Activated CD4-positive, alpha-beta memory T cell treated with anti-CD3 and anti-CD28 coated beads for 36 hours (primary cell): ENCODE results near the gene CHRDL2. TPM values are rescaled to one million over a fixed set of nuclear protein-coding genes. Genes with fewer than 3 reads are reported as not detected.
A peak's percentile ranks its signal among the peaks of the same experiment; 100 is the strongest.

Source experiments
- CTCF ChIA-PET: fragments of 350-600 bp; sonication (Branson Sonifier 250); formaldehyde crosslinking; loops from one replicate; lab custom pipeline; 2021; ENCODE audit warnings: antibody characterized with exemption, inconsistent platforms; lab: Charles Lee
- POLR2A ChIA-PET: fragments of 350-600 bp; sonication (Branson Sonifier 250); formaldehyde crosslinking; loops from one replicate; lab custom pipeline; 2021; ENCODE audit warnings: antibody characterized with exemption; lab: Charles Lee
- DNase-seq: peaks from one replicate; pipeline ENCODE4 v3.0.0-alpha.2; 2020
- H3K27ac Mint-ChIP-seq: one replicate; pipeline ENCODE4 v1.8.0; 2021; ENCODE audit warnings: mixed read lengths
- H3K27me3 Mint-ChIP-seq: one replicate; pipeline ENCODE4 v1.8.0; 2021; ENCODE audit warnings: mixed read lengths
- H3K36me3 Mint-ChIP-seq: one replicate; pipeline ENCODE4 v1.8.0; 2021; ENCODE audit warnings: mixed read lengths
- H3K4me1 Mint-ChIP-seq: one replicate; pipeline ENCODE4 v1.8.0; 2021; ENCODE audit warnings: low read depth, mixed read lengths
- H3K4me3 Mint-ChIP-seq: one replicate; pipeline ENCODE4 v1.8.0; 2021; ENCODE audit warnings: mild to moderate bottlenecking, mixed read lengths
- H3K9me3 Mint-ChIP-seq: one replicate; pipeline ENCODE4 v1.8.0; 2021; ENCODE audit warnings: mixed read lengths
- intact Hi-C: fragments of 100-400 bp; cut with micrococcal nuclease; formaldehyde crosslinking; loops from one replicate; pipeline ENCODE4 v1.15.1; 2023
- total RNA-seq, 2 experiments: library from RNA; stranded (reverse); gene quantifications; one replicate each; pipeline ENCODE4 v1.2.3, GENCODE V29; 2021

The CHRDL2 gene
- total RNA-seq, 2 experiments from 2014 or later, result not detected

DNA sequence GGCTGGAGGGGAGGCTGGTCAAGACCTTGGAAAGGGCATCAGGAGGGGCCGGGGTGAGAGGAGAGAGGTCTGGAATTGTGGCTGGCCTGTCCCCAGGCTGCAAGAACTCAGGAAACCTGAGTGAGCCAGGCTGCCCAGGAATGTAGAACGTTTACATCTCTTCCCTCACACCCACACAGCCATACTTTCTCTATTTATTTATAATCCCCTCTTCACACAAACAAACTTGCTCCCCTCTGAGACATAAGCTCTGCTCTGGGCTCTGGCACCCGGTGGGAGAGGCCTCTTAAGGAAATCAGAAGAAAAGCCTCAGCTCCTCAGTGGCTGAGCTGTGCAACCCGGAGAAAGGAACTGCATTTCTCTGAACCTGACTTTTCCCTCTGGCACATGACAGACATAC is 5.5 kb downstream of the CHRDL2 start:
- H3K27me3 Mint-ChIP-seq, result peaks cover 18% of the 10 kb centered on the region

DNA sequence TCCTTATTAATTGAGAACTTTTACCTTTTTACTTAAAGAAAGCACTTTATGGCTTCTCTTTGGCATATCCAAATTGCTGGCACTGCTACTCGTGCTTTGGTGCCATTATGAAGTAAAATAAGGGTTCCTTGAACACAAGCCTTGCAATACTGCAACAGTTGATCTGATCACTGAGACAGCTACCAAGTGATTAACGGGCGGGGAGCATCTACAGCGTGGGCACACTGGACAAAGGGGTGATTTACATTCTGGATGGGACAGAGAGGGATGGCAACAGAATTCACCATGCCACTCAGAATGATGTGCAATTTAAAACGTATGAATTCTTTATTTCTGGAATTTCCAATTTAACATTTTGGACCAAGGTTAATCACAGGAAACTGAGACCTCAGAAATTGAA is 7.7 kb downstream of the CHRDL2 start:
- Mint-ChIP-seq H3K4me3 (no peak overlapping the region), H3K9me3 (no peaks in the 10 kb centered on the region), H3K27ac (no peak overlapping the region), H3K36me3 (no peaks in the 10 kb centered on the region), H3K4me1 (no peaks in the 10 kb centered on the region), H3K27me3 (peaks cover 6% of the 10 kb centered on the region)
- CTCF ChIA-PET, result interaction anchor here (0.6 to 8.3 kb wide), 3 partner anchors 16 to 1651 kb away, joined by 3 to 137 read pairs (median 26); no protein-coding TSS in a partner anchor
- POLR2A ChIA-PET, result no interaction called here
- intact Hi-C loops, result no loop called here
- DNase-seq, result no peak

More for the DNA sequence above, 5.5 kb downstream of the CHRDL2 start:
- ChIA-PET POLR2A (no interaction called here), CTCF (interaction anchor here (0.8 to 8.3 kb wide), 22 partner anchors 8 to 523 kb away, joined by 3 to 137 read pairs (median 4); partner anchors contain the start of genes LIPT2 and RNF169)
- Mint-ChIP-seq H3K4me3 (no peak overlapping the region), H3K36me3 (no peaks in the 10 kb centered on the region), H3K4me1 (peaks cover 2% of the 10 kb centered on the region), H3K27ac (no peak overlapping the region), H3K9me3 (no peaks in the 10 kb centered on the region)
- DNase-seq, result no peak
- intact Hi-C loops, result loop anchor here (1.0 kb wide), 1 partner anchor 23 kb away; no protein-coding TSS in a partner anchor

DNA sequence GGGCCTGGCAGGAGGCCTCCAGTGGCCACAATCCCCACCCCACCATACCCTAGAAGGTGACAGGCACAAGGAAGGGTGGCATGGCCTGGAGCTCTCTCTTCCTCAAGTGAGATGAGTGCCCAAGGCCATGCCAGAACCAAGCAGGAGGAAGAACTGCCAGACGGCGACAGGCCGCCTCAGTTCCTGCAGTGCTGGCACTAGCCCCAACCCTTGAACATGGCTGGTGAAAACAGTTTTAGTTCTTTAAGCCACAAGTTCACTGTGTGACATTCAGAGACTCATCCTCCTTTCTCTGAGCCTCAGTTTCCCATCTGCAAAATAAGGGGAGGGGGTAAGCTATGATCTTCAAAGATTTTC is 9.8 kb downstream of the CHRDL2 start:
- ChIA-PET CTCF (interaction anchor here (0.9 kb wide), 1 partner anchor 20 kb away, joined by 3 read pairs; no protein-coding TSS in a partner anchor), POLR2A (no interaction called here)
- Mint-ChIP-seq H3K9me3 (no peaks in the 10 kb centered on the region), H3K27ac (no peak overlapping the region), H3K4me3 (no peak overlapping the region), H3K4me1 (no peaks in the 10 kb centered on the region), H3K27me3 (peaks cover 6% of the 10 kb centered on the region), H3K36me3 (no peaks in the 10 kb centered on the region)
- intact Hi-C loops, result no loop called here
- DNase-seq, result no peak

DNA sequence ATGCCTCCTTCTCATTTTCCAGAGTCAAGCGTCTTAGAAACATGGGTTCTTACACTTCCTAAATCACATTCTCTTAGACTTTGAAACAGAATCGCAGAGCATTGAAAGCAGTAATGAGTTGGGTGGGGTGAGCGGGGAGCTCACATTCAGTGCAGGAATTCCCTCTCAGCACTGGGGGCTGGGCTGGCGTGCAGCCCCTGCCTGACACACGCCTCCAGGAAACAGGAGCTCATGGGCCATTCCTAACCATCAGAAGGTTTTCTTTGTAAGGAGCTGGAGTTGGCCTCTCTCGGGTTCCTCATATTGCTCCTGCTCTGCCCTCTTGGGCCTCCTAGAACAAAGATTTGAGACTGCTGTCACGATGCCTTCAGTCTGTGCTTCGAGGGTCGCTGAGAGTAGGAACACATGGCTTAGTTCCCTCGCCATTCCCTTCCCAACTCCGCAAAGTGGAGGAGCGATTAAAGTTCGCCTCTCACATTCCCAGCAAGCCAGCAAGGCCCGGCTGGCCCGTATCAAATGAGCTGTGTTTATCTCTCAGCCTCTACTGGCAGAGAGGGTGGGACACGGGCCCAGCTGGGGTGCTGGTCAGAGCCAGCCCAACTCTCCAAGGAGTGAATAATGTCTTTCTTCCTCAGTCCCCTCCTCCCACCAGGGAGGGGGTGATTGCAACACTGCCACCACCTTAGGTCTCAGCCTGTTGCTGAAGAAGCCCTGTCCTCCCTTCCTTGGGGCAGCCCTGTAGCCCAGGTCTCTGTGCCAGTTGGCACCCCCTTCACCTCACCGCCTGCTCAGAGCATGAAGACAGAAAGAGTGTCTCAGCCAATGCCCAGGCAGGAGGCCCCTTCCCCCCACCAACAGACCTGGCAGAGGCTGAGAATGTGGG is 10.4 kb downstream of the CHRDL2 start:
- no peak overlapping the region for H3K4me3 Mint-ChIP-seq
- H3K27ac Mint-ChIP-seq, result no peak overlapping the region
- CTCF ChIA-PET, result interaction anchor here (0.9 kb wide), 2 partner anchors 18 to 20 kb away, joined by 3 read pairs; no protein-coding TSS in a partner anchor

DNA sequence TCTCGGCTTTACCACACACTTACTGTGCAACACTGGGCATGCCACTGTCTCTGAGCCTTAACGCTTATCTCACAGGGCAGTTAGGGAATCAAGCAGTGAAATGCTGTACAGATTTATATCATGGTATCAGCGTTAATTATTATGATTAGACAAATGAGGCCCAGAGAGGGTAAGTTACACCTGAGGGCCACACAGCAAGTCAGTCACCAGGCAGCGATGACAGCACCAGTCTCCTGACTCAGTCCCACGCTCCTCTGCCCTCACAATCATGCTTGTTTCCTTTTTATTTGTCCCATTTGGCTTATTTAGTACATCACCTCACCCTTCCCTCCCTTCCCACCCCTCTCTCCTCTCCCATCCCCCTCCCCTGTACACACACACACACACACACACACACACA is 12.2 kb downstream of the CHRDL2 start:
- H3K27ac Mint-ChIP-seq, result no peak overlapping the region
- no peaks in the 10 kb centered on the region for H3K27me3 Mint-ChIP-seq
- POLR2A ChIA-PET, result no interaction called here
- H3K4me3 Mint-ChIP-seq, result no peak overlapping the region
- no peaks in the 10 kb centered on the region for H3K9me3 Mint-ChIP-seq
- intact Hi-C loops, result no loop called here
- peaks cover 7% of the 10 kb centered on the region for H3K4me1 Mint-ChIP-seq
- H3K36me3 Mint-ChIP-seq, result no peaks in the 10 kb centered on the region
- no peak for DNase-seq
- CTCF ChIA-PET, result interaction anchor here (1.0 kb wide), 1 partner anchor 10 kb away, joined by 3 read pairs; no protein-coding TSS in a partner anchor

More for the DNA sequence above, 10.4 kb downstream of the CHRDL2 start:
- no peaks in the 10 kb centered on the region for H3K4me1 Mint-ChIP-seq
- H3K27me3 Mint-ChIP-seq, result peaks cover 6% of the 10 kb centered on the region
- no peak for DNase-seq
- POLR2A ChIA-PET, result no interaction called here
- H3K9me3 Mint-ChIP-seq, result no peaks in the 10 kb centered on the region
- H3K36me3 Mint-ChIP-seq, result no peaks in the 10 kb centered on the region
- intact Hi-C loops, result no loop called here

DNA sequence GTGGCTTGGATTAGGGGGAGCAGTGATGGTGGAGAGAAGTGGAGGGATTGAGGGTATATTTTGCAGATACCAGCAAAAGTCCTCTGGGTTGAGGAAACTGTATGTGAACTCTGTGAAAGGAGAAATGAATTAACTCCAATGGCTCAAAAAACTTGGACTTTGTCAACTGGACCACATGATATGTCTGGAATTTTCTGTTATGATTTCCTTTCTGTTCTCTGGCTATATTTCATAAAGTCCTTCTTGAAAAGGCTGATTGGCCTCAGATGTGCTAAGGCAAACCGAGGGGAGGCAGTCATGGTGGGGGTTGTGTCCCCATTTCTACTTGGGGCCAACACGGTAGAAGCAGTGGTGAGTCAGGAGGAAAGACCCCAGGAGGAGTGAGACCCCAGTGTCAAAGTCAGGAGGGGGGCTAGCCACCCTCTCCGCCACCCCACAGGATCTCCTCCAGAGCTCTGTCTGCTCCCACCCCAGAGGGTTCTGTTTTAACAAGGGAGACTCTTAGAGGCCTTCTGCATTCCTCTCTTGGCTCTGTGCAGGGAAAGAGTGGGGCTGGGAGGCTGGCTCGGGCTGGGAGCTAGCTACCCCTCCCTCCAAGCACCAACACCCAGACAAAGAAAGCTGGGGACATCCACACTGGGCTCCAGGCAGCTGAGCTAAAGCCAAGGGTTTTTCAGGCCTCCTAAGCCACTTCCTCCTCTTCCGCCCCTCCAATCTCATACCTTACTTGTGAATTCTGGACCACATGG is 13.8 kb downstream of the CHRDL2 start:
- no peaks in the 10 kb centered on the region for H3K9me3 Mint-ChIP-seq
- no peak overlapping the region for H3K4me3 Mint-ChIP-seq
- POLR2A ChIA-PET, result no interaction called here
- H3K36me3 Mint-ChIP-seq, result no peaks in the 10 kb centered on the region
- DNase-seq, result no peak
- CTCF ChIA-PET, result interaction anchor here (1.1 to 1.8 kb wide), 2 partner anchors 9 to 15 kb away, joined by 3 to 6 read pairs; no protein-coding TSS in a partner anchor
- no peak overlapping the region for H3K27ac Mint-ChIP-seq
- H3K27me3 Mint-ChIP-seq, result no peaks in the 10 kb centered on the region
- intact Hi-C loops, result no loop called here
- peaks cover 7% of the 10 kb centered on the region for H3K4me1 Mint-ChIP-seq

DNA sequence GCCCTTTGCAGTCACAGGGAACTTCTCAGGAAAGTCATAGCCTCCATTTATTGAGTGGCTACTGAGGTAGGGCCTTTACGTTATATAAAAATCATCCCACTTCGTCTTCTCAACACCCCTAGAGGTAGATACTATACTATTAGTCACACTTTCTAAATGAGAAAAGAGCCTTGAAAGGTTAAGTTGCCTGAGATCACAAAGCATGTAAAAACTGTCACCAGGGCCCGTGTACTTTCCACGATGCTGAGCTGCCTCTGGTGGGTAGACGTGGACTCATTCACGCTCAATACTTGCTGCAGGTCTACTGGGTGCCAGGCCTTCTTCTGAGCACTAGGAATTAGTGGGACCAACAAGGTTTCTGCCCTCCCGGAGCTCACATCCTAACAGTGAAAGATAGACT is 16.3 kb downstream of the CHRDL2 start:
- Mint-ChIP-seq H3K36me3 (no peaks in the 10 kb centered on the region), H3K9me3 (no peaks in the 10 kb centered on the region), H3K4me1 (peaks cover 7% of the 10 kb centered on the region), H3K27me3 (no peaks in the 10 kb centered on the region), H3K4me3 (no peak overlapping the region), H3K27ac (no peak overlapping the region)
- intact Hi-C loops, result no loop called here
- peak; percentile 51 for DNase-seq
- ChIA-PET POLR2A (no interaction called here), CTCF (interaction anchor here (1.4 to 1.9 kb wide), 3 partner anchors 12 to 25 kb away, joined by 6 to 13 read pairs (median 7); no protein-coding TSS in a partner anchor)

DNA sequence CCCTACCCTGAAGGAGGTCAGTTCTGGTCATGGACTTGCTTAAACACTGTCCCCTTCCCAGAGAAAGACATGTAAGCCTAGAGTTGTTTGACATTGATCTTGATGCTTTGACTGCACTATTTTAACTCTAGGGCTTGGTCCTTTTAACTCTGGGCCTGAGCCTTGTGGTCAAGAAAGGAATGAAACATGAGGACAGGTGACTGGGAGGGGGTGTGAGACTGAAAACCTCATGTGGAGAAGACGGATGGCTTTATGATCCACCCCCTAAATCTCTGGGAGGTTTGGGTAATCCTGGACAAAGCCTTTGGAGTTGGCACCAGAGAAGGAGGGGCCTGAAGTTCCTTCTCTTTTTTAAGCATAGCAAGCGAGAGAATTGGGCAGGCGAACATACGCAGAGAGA is 17.5 kb downstream of the CHRDL2 start:
- Mint-ChIP-seq H3K4me1 (peaks cover 7% of the 10 kb centered on the region), H3K27me3 (no peaks in the 10 kb centered on the region), H3K9me3 (no peaks in the 10 kb centered on the region), H3K27ac (no peak overlapping the region), H3K4me3 (no peak overlapping the region), H3K36me3 (no peaks in the 10 kb centered on the region)
- DNase-seq, result no peak
- intact Hi-C loops, result no loop called here
- POLR2A ChIA-PET, result no interaction called here
- CTCF ChIA-PET, result no interaction called here

DNA sequence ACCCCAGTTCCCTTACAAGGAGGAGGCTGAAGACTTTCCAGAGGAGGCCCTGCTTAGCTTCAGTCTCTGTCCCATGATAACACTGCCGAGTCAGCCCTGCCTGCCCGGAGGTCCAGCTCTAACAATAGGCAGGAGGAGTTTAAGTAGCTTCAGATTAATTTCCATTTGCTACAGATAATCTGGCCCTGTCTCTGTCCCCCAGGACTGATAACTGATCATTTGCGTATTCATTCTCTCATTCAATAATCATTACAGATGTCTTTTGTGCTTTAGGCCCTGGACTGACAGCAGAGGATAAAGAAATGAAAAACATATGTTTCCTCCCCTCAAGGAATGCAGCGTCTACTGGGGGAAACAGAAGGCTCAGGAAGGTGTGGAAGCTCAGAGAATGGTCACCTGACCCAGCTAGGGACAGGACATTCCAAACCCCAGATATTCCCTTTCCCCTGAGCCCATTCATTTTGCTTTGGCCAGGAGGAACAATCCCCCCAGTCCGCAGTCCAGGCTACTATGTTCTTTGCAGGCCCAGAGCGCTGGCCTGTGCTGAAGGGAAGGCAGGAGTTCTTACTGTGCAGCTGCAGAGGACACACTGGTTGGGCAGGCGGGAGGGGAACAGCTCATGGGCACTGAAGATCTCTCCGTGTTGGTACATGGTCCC is 20.8 kb downstream of the CHRDL2 start:
- CTCF ChIA-PET, result interaction anchor here (1.1 to 2.7 kb wide), 3 partner anchors 8 to 16 kb away, joined by 3 to 13 read pairs (median 9); no protein-coding TSS in a partner anchor

DNA sequence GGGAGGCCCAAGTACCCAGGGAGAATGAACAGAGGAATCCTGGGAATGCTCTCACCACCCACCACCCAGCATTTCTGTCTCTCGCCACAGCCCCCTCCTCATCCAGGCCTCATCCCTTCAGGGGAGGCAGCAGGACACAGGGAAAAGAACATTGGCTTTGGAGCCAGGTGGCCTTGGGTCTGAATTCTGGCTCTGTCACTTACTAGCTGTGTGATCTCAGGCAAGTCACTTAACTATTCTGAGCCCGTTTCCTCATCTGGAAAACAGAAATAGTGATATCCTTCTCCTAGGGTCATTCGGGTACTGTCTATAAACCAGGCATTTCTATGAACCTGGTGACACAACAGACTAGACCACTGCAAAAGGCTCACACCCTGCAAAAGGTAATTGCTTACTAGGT is 22.1 kb downstream of the CHRDL2 start:
- Mint-ChIP-seq H3K27ac (no peak overlapping the region), H3K4me3 (no peak overlapping the region), H3K9me3 (no peaks in the 10 kb centered on the region), H3K4me1 (no peaks in the 10 kb centered on the region), H3K27me3 (no peaks in the 10 kb centered on the region), H3K36me3 (no peaks in the 10 kb centered on the region)
- POLR2A ChIA-PET, result no interaction called here
- intact Hi-C loops, result loop anchor here (10.0 kb wide), 1 partner anchor 166 kb away; no protein-coding TSS in a partner anchor
- CTCF ChIA-PET, result no interaction called here
- no peak for DNase-seq

More for the DNA sequence above, 20.8 kb downstream of the CHRDL2 start:
- POLR2A ChIA-PET, result no interaction called here
- Mint-ChIP-seq H3K27me3 (no peaks in the 10 kb centered on the region), H3K36me3 (no peaks in the 10 kb centered on the region), H3K4me3 (no peak overlapping the region), H3K9me3 (no peaks in the 10 kb centered on the region), H3K4me1 (peaks cover 7% of the 10 kb centered on the region), H3K27ac (no peak overlapping the region)
- intact Hi-C loops, result no loop called here
- DNase-seq, result no peak

DNA sequence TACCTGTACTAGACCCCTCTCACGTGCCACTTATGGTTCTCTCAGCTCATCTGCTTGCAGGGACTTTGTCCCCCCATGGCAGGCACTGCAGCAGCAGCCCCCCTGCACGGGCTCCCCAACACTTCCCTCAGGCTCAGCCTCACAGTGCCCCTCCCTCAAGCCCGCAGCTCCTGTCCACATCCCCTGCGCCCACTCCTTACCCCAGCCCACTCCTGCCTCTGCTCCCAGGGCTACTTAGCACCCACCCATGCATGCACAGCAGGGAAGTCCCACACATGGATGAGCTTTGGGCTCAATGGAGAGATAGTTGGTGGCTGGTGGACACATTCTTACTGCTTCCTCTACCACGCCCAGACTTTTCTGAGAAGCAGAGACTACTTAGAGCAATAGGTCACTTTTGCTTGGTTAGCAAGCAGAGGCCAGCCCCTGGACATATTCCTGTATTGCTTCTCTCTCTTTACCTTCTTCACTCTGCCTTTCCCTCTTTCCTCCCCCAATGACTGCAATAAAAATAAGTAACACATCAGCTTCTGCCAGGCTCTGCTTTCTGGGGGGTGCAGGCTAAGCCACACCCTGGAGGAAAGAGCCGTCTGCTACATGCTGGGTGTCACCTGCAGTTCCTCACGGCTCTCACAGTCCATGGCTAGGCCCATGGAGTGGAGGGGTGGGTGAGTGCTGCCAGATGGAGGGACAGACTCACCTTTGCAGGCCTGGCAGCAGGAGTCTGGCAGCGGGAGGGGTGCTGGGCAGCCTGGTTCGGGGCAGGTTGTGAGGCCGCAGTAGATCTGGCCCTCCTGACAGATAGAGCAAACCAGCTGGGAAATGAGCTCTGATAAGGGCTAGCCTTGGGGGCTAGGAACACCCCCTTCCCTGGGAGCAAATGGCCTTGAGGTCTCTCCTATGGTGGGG is 23.4 kb downstream of the CHRDL2 start:
- Mint-ChIP-seq H3K4me3 (no peak overlapping the region), H3K27me3 (no peaks in the 10 kb centered on the region), H3K27ac (no peak overlapping the region), H3K9me3 (no peaks in the 10 kb centered on the region), H3K4me1 (no peaks in the 10 kb centered on the region), H3K36me3 (no peaks in the 10 kb centered on the region)
- ChIA-PET CTCF (interaction anchor here (1.1 kb wide), 1 partner anchor 32 kb away, joined by 3 read pairs; no protein-coding TSS in a partner anchor), POLR2A (no interaction called here)
- DNase-seq, result no peak
- intact Hi-C loops, result loop anchor here (10.0 kb wide), 1 partner anchor 167 kb away; no protein-coding TSS in a partner anchor
